ENCODE measurements around the gene TDRD1. TPM values are rescaled to one million over a fixed set of nuclear protein-coding genes. Genes with fewer than 3 reads are reported as not detected.
A peak's percentile ranks its signal among the peaks of the same experiment; 100 is the strongest.

TDRD1 gene
- total RNA-seq, 2 donors from 2014 or later: 0.20 to 0.31 TPM

DNA sequence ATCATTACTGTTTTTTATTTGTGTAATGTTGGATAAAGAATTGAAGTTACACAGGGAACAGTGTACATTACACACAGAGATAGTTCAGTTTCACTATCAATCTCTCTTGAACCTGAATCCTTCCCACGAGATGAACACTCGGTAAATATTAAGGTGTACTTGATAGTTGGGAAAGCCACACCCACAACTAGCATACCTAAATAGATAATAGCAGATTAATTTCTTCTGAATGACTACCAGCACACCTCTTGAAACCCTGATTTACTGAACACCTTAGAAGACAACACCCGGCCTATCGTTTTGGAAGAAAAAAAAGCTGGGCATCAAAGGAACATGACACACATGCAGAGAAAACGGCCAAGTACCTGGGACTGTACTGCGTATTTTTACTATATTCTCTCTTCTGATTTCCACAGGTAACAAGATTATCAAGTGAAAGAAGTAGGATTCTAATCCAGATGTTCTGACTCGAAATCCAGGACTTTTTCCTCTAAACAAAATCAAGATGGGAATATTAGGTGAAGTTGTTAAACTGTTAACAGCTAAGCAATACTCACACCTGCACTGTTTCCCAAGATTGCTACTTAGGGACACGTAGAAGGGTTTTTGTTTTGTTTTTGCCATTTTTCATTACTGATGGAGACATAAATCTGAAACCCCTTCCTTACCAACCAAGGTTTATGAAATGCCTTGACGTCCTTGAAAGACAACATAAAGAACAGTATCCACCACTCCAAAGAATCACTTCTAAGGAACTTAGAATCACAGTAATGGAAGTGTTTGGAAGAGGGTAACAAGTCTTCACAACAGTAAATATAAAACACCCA, 6.2 kb upstream of the TDRD1 start:
- Mint-ChIP-seq H3K36me3 (peaks cover 22 to 23% of the 10 kb centered on the region in 2 donors), H3K27ac (peak overlapping the region; percentile 94 to 100), H3K9me3 (no peaks in the 10 kb centered on the region)
- ATAC-seq (no peak), DNase-seq (ENCODE audit: low spot score in 2 of 2) (no peak)

GRCh38 chr10:114173603-114173920, 5.6 kb upstream of the TDRD1 start:
- DNase-seq (ENCODE audit: low spot score in 2 of 2) (no peak), ATAC-seq (peak; percentile 0)
- no peaks in the 10 kb centered on the region for H3K9me3 Mint-ChIP-seq
- peak overlapping the region; percentile 94 to 100 for H3K27ac Mint-ChIP-seq
- peaks cover 18 to 19% of the 10 kb centered on the region in 2 donors for H3K36me3 Mint-ChIP-seq

GRCh38 chr10:114173921-114174694, 5.0 kb upstream of the TDRD1 start, which contains the start of gene CCDC186:
TSS of gene CCDC186 (minus strand) at chr10:114174203. CDS start at chr10:114163268, 10,935 bp downstream.
- Mint-ChIP-seq H3K9me3 (no peaks in the 10 kb centered on the region), H3K36me3 (peaks cover 14 to 16% of the 10 kb centered on the region in 2 donors)

DNA sequence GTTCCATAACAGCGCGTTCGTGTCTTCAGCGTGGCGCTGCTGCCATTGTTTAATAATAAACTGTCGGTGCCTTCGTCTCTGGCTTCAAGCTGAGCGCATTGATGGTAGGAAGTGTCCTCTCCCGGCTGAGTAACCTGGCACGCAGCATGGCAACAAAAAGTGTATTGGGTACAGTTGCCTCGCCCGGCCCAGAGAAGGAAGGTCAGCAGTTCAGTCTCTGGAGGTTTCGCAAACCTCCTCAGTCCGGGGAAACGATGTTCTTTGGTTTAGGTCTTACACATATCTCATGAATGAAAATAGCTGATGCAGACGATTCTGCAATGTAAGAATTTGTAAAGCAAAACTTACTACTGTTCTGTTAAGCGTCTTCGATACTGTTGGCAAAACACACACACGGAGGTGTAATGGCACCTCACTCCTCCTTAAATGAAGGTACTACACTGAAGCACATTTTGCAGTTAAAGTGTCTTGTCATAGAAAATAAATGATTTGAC, 4.4 kb upstream of the TDRD1 start:
- DNase-seq (ENCODE audit: low spot score in 2 of 2) (no peak), ATAC-seq (peak in 1 of 2 donors; percentile 36)
- Mint-ChIP-seq H3K36me3 (peaks cover 9 to 16% of the 10 kb centered on the region in 2 donors), H3K9me3 (no peaks in the 10 kb centered on the region), H3K27ac (peak overlapping the region; percentile 82 to 94)

More at GRCh38 chr10:114173921-114174694, 5.0 kb upstream of the TDRD1 start, which contains the start of gene CCDC186:
- peak; percentile 98 to 100 for ATAC-seq
- peak within 1 kb of the TSS; percentile 94 to 100 for H3K27ac Mint-ChIP-seq
- DNase-seq (ENCODE audit: low spot score in 2 of 2): peak; percentile 96 to 97

DNA sequence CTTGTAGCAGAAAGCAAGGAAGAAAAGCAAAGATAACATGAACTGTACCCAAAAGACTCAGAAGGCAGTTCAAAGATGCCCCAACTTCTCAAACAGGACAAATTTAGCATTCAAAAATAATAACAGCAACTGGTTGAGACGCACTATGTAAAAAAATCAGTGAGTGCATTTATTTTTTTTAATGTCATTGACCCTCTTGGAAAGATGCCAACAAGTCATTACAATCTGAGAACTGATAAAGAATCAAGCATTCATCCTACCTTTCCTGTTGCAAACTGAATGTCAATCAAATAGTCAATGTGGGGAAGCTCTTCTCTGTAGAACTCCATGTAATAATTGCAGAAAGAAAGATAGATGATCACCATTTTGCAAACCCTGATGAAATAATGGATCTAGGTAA, 3.5 kb upstream of the TDRD1 start:
- ATAC-seq: no peak
- Mint-ChIP-seq H3K36me3 (peaks cover 6 to 16% of the 10 kb centered on the region in 2 donors), H3K27ac (no peak overlapping the region), H3K9me3 (no peaks in the 10 kb centered on the region)
- no peak for DNase-seq (ENCODE audit: low spot score in 2 of 2)

DNA sequence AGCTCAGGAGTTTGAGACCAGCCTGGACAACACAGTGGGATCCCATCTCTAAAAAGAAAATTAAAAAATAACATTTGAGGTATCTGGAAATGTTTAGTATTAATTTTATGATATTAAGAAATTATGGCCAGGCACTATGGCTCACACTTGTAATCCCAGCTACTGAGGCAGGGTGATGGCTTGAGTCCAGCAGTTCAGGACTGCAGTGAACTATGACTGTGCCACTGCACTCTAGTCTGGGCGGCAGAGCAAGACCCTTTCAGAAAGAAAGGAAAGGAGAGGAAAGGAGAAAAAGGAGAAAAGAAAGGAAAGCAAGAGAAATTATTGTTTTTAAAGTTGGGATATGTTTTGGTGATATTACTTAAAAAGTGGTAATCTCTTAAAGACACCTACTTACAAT, 2.6 kb upstream of the TDRD1 start:
- Mint-ChIP-seq H3K36me3 (peaks cover 6 to 16% of the 10 kb centered on the region in 2 donors), H3K9me3 (no peaks in the 10 kb centered on the region), H3K27ac (no peak overlapping the region)
- DNase-seq (ENCODE audit: low spot score in 2 of 2) (no peak), ATAC-seq (no peak)

DNA sequence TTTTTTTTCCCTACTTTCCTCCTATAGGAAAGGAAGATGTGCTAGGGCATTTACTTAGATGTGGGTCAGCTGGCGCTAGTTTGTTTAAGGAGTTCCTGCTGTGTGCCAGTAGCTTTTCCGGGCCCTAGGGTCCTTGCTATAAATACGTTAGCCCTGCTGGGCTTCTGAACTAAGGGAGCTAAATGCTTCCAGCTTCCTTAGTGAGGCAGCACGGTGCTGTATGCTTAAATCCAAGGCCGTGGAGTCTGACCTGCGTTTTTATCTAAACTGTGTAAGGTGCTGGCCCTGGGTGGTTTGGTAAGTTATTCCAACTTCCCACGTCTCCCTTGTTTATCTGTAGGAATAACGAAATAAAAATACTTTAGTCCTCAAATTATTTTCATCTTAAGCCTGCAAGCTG, 594 bp downstream of the TDRD1 start:
- Mint-ChIP-seq H3K27ac (no peak overlapping the region), H3K9me3 (no peaks in the 10 kb centered on the region), H3K36me3 (peaks cover 0 to 2% of the 10 kb centered on the region in 2 donors)
- DNase-seq (ENCODE audit: low spot score in 2 of 2) (no peak), ATAC-seq (no peak)

- Mint-ChIP-seq H3K27ac (no peak overlapping the region), H3K9me3 (no peaks in the 10 kb centered on the region), H3K36me3 (no peaks in the 10 kb centered on the region)
- DNase-seq (ENCODE audit: low spot score in 2 of 2): no peak
- ATAC-seq: peak; percentile 33 to 65
Observed at GRCh38 chr10:114180937-114181336, 1.8 kb downstream of the TDRD1 start.

GRCh38 chr10:114181971-114182370, 2.8 kb downstream of the TDRD1 start:
- ATAC-seq (no peak), DNase-seq (ENCODE audit: low spot score in 2 of 2) (no peak)
- Mint-ChIP-seq H3K9me3 (no peaks in the 10 kb centered on the region), H3K27ac (no peak overlapping the region), H3K36me3 (no peaks in the 10 kb centered on the region)

- Mint-ChIP-seq H3K27ac (no peak overlapping the region), H3K9me3 (no peaks in the 10 kb centered on the region), H3K36me3 (no peaks in the 10 kb centered on the region)
- DNase-seq (ENCODE audit: low spot score in 2 of 2): no peak
- ATAC-seq: no peak
Observed at GRCh38 chr10:114183563-114183962, 4.4 kb downstream of the TDRD1 start.

GRCh38 chr10:114184276-114184675, 5.1 kb downstream of the TDRD1 start:
- Mint-ChIP-seq H3K27ac (no peak overlapping the region), H3K9me3 (no peaks in the 10 kb centered on the region), H3K36me3 (no peaks in the 10 kb centered on the region)
- ATAC-seq: no peak
- DNase-seq (ENCODE audit: low spot score in 2 of 2): no peak

DNA sequence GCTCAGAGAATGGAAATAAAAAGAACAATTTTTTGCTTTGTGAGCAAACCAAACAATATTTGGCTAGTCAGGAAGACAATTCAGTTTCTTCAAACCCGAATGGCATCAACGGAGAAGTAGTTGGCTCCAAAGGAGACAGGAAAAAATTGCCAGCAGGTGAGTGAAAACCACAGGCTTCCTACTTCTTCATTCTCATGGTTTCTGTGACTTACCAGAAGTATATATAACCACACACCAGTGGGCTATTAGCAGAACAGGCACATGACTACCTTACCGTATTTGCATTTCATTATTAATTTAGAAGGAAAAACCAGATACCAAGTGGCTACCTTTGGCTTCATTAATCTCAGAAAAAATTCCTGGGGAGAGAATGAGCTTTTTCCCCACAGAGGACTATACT, 8.8 kb downstream of the TDRD1 start:
- Mint-ChIP-seq H3K27ac (no peak overlapping the region), H3K9me3 (no peaks in the 10 kb centered on the region), H3K36me3 (no peaks in the 10 kb centered on the region)
- no peak for DNase-seq (ENCODE audit: low spot score in 2 of 2)
- ATAC-seq: no peak

- ATAC-seq (no peak), DNase-seq (ENCODE audit: low spot score in 2 of 2) (no peak)
- Mint-ChIP-seq H3K36me3 (no peaks in the 10 kb centered on the region), H3K27ac (no peak overlapping the region), H3K9me3 (no peaks in the 10 kb centered on the region)
Observed at GRCh38 chr10:114188900-114189299, 9.7 kb downstream of the TDRD1 start.

- DNase-seq (ENCODE audit: low spot score in 2 of 2): no peak
- no peaks in the 10 kb centered on the region for H3K36me3 Mint-ChIP-seq
- no peaks in the 10 kb centered on the region for H3K9me3 Mint-ChIP-seq
- no peak overlapping the region for H3K27ac Mint-ChIP-seq
- ATAC-seq: no peak
Observed at GRCh38 chr10:114189700-114190099, 10.5 kb downstream of the TDRD1 start.

DNA sequence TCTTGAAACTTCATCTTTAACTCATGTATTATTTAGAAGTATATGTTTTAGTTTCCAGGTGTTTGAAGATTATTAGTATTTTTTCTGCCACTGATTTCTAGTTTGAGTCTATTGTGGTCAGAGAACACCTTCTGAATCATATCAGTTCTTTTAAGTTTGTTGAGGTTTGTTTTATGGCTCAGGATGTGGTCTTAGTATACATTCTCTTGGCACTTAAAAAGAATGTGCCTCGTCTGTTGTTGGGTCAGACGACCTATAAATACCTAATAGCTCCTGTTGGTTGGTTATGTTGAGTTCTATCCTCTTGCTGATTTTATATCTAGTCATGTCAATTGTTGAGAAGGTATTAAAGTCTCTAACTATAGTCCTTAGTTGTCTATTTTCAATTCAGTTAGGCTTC, 15.9 kb downstream of the TDRD1 start:
- ATAC-seq: peak; percentile 31 to 80
- Mint-ChIP-seq H3K36me3 (no peaks in the 10 kb centered on the region), H3K9me3 (no peaks in the 10 kb centered on the region), H3K27ac (no peak overlapping the region)
- DNase-seq (ENCODE audit: low spot score in 2 of 2): no peak

GRCh38 chr10:114199239-114199638, 20.1 kb downstream of the TDRD1 start:
- DNase-seq (ENCODE audit: low spot score in 2 of 2) (no peak), ATAC-seq (no peak)
- Mint-ChIP-seq H3K27ac (no peak overlapping the region), H3K36me3 (no peaks in the 10 kb centered on the region), H3K9me3 (no peaks in the 10 kb centered on the region)

GRCh38 chr10:114202812-114203211, 23.7 kb downstream of the TDRD1 start:
- no peak for DNase-seq (ENCODE audit: low spot score in 2 of 2)
- Mint-ChIP-seq H3K9me3 (no peaks in the 10 kb centered on the region), H3K27ac (no peak overlapping the region), H3K36me3 (no peaks in the 10 kb centered on the region)
- no peak for ATAC-seq
